HG03571 (cell line): ENCODE results near the gene CYB5RL.
"Not testable (repeated sequence)": the region's sequence is repeated elsewhere in the genome, so short reads cannot be mapped to it uniquely, and the experiment has no call there.

ENCODE experiments used
- ATAC-seq: cut with Tn5 transposase; IDR thresholded peaks from one replicate; pipeline ENCODE4 v1.9.1; 2021; ENCODE audit not compliant: unreplicated experiment

The CYB5RL gene

DNA sequence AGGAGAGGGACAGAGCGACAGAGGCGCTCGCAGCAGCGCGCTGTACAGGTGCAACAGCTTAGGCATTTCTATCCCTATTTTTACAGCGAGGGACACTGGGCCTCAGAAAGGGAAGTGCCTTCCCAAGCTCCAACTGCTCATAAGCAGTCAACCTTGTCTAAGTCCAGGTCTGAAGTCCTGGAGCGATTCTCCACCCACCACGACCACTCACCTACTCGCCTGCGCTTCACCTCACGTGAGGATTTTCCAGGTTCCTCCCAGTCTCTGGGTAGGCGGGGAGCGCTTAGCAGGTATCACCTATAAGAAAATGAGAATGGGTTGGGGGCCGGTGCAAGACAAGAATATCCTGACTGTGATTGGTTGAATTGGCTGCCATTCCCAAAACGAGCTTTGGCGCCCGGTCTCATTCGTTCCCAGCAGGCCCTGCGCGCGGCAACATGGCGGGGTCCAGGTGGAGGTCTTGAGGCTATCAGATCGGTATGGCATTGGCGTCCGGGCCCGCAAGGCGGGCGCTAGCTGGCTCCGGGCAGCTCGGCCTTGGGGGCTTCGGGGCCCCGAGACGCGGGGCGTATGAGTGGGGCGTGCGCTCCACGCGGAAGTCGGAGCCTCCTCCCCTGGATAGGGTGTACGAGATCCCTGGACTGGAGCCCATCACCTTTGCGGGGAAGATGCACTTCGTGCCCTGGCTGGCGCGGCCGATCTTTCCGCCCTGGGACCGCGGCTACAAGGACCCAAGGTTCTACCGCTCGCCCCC lies at the start of gene CYB5RL, which contains the start of gene MRPL37:
TSS of gene CYB5RL (minus strand) at position 266 of the 754 bp plus-strand sequence. CDS start 4,414 bp downstream, outside the sequence.
TSS of gene MRPL37 (plus strand) at position 403 of the 754 bp plus-strand sequence. CDS start at position 480, 77 bp downstream.
- peak; percentile 94 for ATAC-seq

- ATAC-seq, result no peak
Observed at GRCh38 chr1:54248966-54249365, 49.1 kb upstream of the CYB5RL start.

- no peak for ATAC-seq
Observed at GRCh38 chr1:54247863-54248515, 48.2 kb upstream of the CYB5RL start.

DNA sequence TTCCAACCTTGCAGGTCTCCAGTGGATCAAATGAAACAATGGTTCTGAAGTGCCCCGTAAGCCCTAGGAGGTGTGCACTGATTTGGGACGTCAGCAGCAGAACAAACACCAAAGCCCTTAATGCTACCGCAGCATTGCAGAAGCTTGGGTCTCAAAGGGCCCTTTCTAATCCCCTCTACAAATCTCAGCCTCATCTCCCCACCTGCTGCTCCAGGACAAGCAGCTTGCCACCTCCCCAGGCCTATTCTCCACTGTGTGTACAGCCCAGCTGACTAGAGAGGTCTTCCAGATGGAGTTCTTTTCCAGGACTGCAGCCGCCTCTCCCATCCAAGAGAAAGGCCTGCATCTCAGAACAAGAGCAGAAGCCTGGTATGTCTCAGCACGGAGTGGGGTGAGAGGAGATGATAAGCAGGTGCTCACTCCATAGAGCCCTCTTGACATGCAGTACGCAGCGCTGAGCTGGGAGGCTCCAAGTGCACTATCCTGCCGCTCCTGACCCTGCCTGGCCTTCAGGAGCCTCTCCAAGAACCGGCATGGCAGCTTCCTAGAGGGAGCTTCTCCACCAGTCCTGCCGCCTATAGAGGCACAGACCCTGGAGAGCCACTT lies 46.4 kb upstream of the CYB5RL start:
- ATAC-seq, result no peak

GRCh38 chr1:54245501-54245900 lies 45.7 kb upstream of the CYB5RL start:
- ATAC-seq, result no peak

- ATAC-seq, result no peak
Observed at GRCh38 chr1:54244655-54245054, 44.8 kb upstream of the CYB5RL start.

DNA sequence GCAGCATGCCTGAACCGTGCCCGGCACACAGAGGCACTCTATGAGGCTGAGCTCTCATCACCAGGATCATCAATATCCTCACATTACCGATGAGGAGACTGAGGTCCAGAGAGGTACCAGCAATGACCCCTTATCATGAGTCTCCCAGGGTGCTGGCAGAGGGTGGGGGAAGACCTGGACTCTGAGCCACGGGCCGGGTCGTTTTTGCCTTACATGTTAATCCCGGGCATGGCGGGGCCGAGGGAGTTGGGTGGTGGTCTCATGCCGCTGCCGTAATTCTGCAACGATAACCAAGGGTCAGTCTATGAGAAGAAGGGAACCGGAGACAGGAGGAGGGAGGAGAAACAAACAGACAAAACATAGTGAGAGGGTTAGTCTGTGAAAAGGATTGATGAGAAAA lies 43.2 kb upstream of the CYB5RL start:
- ATAC-seq, result no peak

DNA sequence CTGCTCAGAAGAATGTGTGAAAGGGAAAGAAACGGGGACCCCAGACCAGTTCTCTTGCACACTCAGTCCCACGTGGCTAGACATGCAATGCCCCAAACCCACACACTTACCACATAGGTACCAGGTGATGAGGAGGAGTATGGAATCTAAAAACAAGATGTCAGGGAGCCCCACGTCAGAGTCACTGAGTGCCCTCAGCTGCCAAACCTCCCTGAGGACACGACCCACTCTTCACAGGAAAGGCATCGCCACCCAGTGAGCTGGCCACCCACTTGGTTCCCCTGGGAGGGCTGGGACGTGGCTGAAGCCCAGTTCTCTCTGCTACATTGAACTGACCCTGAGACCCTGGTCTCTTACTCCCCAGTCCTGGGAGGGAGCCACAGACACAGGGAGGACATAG lies 41.5 kb upstream of the CYB5RL start:
- ATAC-seq, result no peak

DNA sequence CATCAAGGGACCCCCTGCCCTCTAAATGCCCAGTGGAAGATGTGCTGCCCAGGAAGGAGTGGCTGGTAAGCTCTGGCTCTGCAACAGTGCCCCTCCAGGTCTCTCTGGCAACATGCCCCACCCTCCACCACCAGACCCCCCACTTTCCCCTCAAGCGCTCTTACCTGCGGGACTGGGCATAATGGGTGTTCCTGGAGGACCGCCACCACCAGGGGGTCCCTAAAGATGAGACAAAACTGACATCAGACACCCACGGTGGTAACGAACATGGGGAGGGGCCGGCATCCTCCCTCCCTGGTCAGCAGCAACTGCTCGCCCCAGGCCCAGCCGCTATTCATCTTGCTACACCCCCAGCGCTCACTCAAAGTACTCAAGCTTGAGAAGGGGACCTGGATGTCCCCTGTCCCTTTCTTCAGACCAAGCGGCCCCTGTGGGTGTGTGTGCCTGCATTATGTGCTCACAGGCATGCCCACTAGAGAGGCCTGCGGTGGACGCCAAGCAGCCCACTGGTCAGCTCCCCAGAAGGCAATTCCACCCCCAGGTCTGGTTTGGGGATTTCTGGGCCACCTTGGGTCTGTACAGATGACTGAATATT lies 41.0 kb upstream of the CYB5RL start:
- no peak for ATAC-seq

GRCh38 chr1:54239631-54240031 lies 39.8 kb upstream of the CYB5RL start:
- ATAC-seq, result no peak

DNA sequence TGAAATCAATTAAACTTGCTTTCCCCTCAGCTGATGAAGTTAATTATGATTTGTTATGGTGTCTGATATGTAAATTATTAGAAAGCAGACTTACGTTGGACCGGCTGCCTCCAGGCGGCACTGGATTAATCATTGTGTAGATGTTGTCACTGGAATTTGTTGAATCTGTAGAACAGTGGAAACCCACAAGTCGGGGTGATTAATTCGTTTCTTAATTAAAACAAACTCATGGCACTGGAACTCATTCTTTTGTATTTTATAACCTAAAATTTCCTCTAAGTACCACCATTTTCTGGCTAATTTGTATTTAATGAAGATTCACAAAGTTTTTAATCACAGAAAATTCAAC lies 39.2 kb upstream of the CYB5RL start:
- no peak for ATAC-seq

- ATAC-seq, result no peak
Observed at GRCh38 chr1:54238353-54239034, 38.7 kb upstream of the CYB5RL start.

DNA sequence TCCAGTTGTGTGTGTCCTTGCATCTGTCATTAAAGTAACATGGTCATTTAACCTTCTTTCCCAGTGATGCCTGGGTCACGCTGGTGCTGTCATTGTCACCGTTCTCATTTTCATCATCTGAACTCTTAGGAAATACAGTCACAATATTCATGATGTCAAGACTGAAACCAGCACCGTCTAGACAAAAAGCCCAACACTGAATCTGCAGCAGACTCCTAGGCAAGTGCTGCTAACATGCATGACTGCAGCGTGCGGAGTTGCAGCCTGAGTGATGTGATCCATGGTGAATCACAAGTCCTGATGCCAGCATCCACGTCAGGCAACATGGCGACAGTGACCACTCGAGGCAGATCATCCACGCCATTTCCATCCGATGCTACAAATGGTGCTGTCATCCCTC lies 37.8 kb upstream of the CYB5RL start:
- ATAC-seq, result no peak

- no peak for ATAC-seq
Observed at GRCh38 chr1:54234284-54234683, 34.5 kb upstream of the CYB5RL start.

DNA sequence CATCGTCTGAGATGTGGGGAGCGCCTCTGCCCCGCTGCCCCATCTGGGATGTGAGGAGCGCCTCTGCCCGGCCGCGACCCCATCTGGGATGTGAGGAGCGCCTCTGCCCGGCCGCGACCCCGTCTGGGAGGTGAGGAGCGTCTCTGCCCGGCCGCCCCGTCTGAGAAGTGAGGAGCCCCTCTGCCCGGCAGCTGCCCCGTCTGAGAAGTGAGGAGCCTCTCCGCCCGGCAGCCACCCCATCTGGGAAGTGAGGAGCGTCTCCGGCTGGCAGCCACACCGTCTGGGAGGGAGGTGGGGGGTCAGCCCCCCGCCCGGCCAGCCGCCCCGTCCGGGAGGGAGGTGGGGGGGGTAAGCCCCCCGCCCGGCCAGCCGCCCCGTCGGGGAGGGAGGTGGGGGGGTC lies 33.4 kb upstream of the CYB5RL start:
- not testable (repeated sequence) for ATAC-seq

DNA sequence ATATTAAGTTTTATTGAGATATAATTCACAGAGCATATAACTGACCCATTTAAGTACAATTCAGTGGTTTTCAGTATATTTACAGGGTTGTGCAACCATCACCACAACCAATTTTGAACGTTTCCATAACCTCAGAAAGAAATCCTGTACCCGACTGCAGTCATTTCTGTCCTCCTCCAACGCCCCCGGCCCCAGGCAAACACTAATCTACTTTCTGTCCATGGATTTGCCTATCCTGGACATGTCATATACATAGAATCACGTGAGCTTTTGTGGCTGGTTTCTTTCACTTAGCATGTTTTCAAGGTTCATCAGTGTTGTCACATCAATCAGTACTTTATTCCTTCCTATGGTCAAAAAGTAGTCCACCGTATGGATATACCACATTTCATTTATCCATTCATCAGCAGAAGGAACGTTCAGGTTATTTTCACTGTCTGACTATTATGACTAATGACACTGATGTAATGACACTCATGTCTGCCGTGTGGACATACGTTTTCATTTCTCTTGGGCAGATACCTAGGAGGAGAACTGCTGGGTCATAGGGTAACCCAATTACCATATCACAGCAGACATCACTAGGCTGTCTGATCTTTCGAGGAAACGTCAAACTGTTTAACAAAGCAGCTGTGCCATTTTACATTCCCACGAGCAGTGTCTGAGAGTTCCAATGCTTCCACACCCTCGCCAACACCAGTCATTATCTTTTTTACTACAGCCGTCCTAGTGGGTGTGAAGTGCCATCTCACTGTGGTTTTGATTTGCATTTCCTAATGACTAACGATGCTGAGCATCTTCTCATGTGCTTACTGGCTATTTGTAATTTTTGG lies 30.9 kb upstream of the CYB5RL start:
- ATAC-seq, result no peak

DNA sequence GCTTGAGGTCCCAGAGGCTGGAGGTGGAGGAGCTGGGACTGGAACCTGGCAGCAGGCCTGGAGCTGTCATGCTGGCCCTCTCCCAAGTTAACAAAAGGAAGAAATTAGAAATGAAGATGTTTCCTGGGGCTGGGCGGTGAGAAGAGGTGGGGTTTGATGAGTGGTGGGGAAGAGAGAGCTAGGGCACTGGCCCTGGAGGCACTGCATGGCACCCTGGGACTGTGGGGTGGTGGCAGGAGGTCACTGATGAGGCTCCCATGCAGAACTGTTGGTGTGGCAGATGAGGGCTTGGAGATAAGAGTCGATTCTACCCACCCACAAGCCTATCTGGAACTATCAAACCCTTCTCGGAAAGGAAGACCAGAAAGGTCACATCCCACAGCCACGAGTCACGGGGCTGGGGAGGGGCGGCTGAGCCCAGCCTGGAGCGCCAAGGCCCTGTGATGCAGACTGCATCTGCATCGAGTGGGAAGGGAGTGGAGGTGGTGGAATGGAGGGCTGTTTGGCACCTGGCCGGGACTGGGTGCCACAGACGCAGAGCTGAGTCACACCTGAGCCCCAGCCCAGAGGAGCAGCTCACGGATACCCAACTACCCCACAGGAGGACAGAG lies 29.6 kb upstream of the CYB5RL start:
- ATAC-seq, result no peak

GRCh38 chr1:54228638-54229079 lies 28.8 kb upstream of the CYB5RL start:
- ATAC-seq, result no peak

GRCh38 chr1:54227891-54228310 lies 28.1 kb upstream of the CYB5RL start:
- ATAC-seq, result no peak

DNA sequence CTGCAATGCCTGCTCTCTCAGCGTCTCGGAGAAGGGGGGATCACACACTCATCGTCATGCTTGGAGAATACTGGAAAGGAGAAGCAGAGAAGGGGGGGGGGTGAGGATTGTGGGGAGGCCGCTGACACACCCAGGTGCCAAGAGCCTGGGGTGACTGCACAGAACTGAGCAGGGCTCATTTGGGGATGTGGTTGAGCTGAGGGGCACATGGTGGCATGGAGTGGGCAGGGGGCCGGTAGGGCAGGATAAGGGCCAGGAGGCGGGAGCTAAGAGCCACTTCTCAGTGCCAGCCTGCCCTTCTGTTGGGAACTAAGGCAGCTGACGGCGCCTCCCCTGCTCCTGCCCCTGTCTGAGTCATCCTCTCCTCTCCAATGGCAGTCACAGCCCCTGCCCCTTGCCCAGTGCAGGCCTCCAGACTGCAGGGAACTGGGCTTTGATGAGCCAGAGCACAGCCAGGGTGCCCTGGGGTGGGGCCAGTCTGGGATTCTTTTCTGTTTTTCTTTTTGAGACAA lies 27.3 kb upstream of the CYB5RL start:
- ATAC-seq, result no peak
